ENCODE results near the gene RDH11. TPM values are rescaled to one million over a fixed set of nuclear protein-coding genes. Genes with fewer than 3 reads are reported as not detected.
"Not testable (repeated sequence)": the region's sequence is repeated elsewhere in the genome, so short reads cannot be mapped to it uniquely, and the experiment has no call there.

The RDH11 gene
- total RNA-seq, 1 donor from 2014 or later = 78.4 TPM

GRCh38 chr14:67721875-67722274, 26.3 kb upstream of the RDH11 start:
- H3K36me3 Mint-ChIP-seq (ENCODE audit: low read depth) = no peaks in the 10 kb centered on the region
- intact Hi-C loops (cut with micrococcal nuclease) = no loop called here
- no peak overlapping the region for H3K4me3 Mint-ChIP-seq (ENCODE audit: low read depth)
- H3K9me3 Mint-ChIP-seq = no peaks in the 10 kb centered on the region
- H3K27me3 Mint-ChIP-seq (ENCODE audit: low read depth) = peaks cover 27% of the 10 kb centered on the region
- DNase-seq (ENCODE audit: low spot score) = no peak
- no peak overlapping the region for H3K27ac Mint-ChIP-seq
- peaks cover 10% of the 10 kb centered on the region for H3K4me1 Mint-ChIP-seq (ENCODE audit: low read depth)

GRCh38 chr14:67719866-67720265, 24.3 kb upstream of the RDH11 start:
- Mint-ChIP-seq H3K27ac (no peak overlapping the region), H3K9me3 (no peaks in the 10 kb centered on the region), H3K4me3 (ENCODE audit: low read depth) (no peak overlapping the region), H3K36me3 (ENCODE audit: low read depth) (no peaks in the 10 kb centered on the region), H3K27me3 (ENCODE audit: low read depth) (peaks cover 24% of the 10 kb centered on the region), H3K4me1 (ENCODE audit: low read depth) (peaks cover 10% of the 10 kb centered on the region)
- intact Hi-C loops (cut with micrococcal nuclease) = no loop called here
- DNase-seq (ENCODE audit: low spot score) = no peak

GRCh38 chr14:67719385-67719784, 23.8 kb upstream of the RDH11 start:
- H3K4me1 Mint-ChIP-seq (ENCODE audit: low read depth) = peaks cover 10% of the 10 kb centered on the region
- H3K4me3 Mint-ChIP-seq (ENCODE audit: low read depth); H3K36me3 Mint-ChIP-seq (ENCODE audit: low read depth); DNase-seq (ENCODE audit: low spot score); intact Hi-C loops (cut with micrococcal nuclease); H3K27ac Mint-ChIP-seq; H3K9me3 Mint-ChIP-seq: not testable (repeated sequence)
- H3K27me3 Mint-ChIP-seq (ENCODE audit: low read depth) = peaks cover 26% of the 10 kb centered on the region

GRCh38 chr14:67718265-67718664, 22.7 kb upstream of the RDH11 start:
- Mint-ChIP-seq H3K27ac (no peak overlapping the region), H3K27me3 (ENCODE audit: low read depth) (peaks cover 20% of the 10 kb centered on the region), H3K36me3 (ENCODE audit: low read depth) (no peaks in the 10 kb centered on the region), H3K4me1 (ENCODE audit: low read depth) (peaks cover 10% of the 10 kb centered on the region), H3K9me3 (no peaks in the 10 kb centered on the region), H3K4me3 (ENCODE audit: low read depth) (no peak overlapping the region)
- DNase-seq (ENCODE audit: low spot score) = no peak
- intact Hi-C loops (cut with micrococcal nuclease) = no loop called here

GRCh38 chr14:67717048-67717447, 21.5 kb upstream of the RDH11 start:
- Mint-ChIP-seq H3K4me1 (ENCODE audit: low read depth) (peaks cover 8% of the 10 kb centered on the region), H3K9me3 (no peaks in the 10 kb centered on the region), H3K27me3 (ENCODE audit: low read depth) (peaks cover 11% of the 10 kb centered on the region), H3K27ac (no peak overlapping the region), H3K4me3 (ENCODE audit: low read depth) (no peak overlapping the region), H3K36me3 (ENCODE audit: low read depth) (no peaks in the 10 kb centered on the region)
- DNase-seq (ENCODE audit: low spot score) = no peak
- intact Hi-C loops (cut with micrococcal nuclease) = no loop called here

GRCh38 chr14:67710209-67710608, 14.6 kb upstream of the RDH11 start:
- H3K9me3 Mint-ChIP-seq = peaks cover 25% of the 10 kb centered on the region
- H3K36me3 Mint-ChIP-seq (ENCODE audit: low read depth) = peaks cover 2% of the 10 kb centered on the region
- no peak overlapping the region for H3K27ac Mint-ChIP-seq
- H3K4me3 Mint-ChIP-seq (ENCODE audit: low read depth) = no peak overlapping the region
- H3K27me3 Mint-ChIP-seq (ENCODE audit: low read depth) = peaks cover 14% of the 10 kb centered on the region
- intact Hi-C loops (cut with micrococcal nuclease) = no loop called here
- no peak for DNase-seq (ENCODE audit: low spot score)
- no peaks in the 10 kb centered on the region for H3K4me1 Mint-ChIP-seq (ENCODE audit: low read depth)

GRCh38 chr14:67709796-67710195, 14.2 kb upstream of the RDH11 start:
- H3K4me1 Mint-ChIP-seq (ENCODE audit: low read depth); intact Hi-C loops (cut with micrococcal nuclease): not testable (repeated sequence)
- H3K9me3 Mint-ChIP-seq = peaks cover 25% of the 10 kb centered on the region

GRCh38 chr14:67709346-67709745, 13.8 kb upstream of the RDH11 start:
- H3K4me1 Mint-ChIP-seq (ENCODE audit: low read depth); H3K27ac Mint-ChIP-seq; H3K4me3 Mint-ChIP-seq (ENCODE audit: low read depth); H3K36me3 Mint-ChIP-seq (ENCODE audit: low read depth); DNase-seq (ENCODE audit: low spot score); intact Hi-C loops (cut with micrococcal nuclease): not testable (repeated sequence)
- Mint-ChIP-seq H3K27me3 (ENCODE audit: low read depth) (peaks cover 10% of the 10 kb centered on the region), H3K9me3 (peaks cover 25% of the 10 kb centered on the region)

More at GRCh38 chr14:67709796-67710195, 14.2 kb upstream of the RDH11 start:
- not testable (repeated sequence) for H3K4me3 Mint-ChIP-seq (ENCODE audit: low read depth); DNase-seq (ENCODE audit: low spot score); H3K27ac Mint-ChIP-seq; H3K36me3 Mint-ChIP-seq (ENCODE audit: low read depth)
- peaks cover 14% of the 10 kb centered on the region for H3K27me3 Mint-ChIP-seq (ENCODE audit: low read depth)

GRCh38 chr14:67705211-67705610, 9.6 kb upstream of the RDH11 start:
- Mint-ChIP-seq H3K4me3 (ENCODE audit: low read depth) (no peak overlapping the region), H3K36me3 (ENCODE audit: low read depth) (no peaks in the 10 kb centered on the region), H3K27me3 (ENCODE audit: low read depth) (peaks cover 9% of the 10 kb centered on the region), H3K4me1 (ENCODE audit: low read depth) (peaks cover 2% of the 10 kb centered on the region), H3K27ac (no peak overlapping the region), H3K9me3 (peaks cover 15% of the 10 kb centered on the region)
- intact Hi-C loops (cut with micrococcal nuclease) = loop anchor here (2.0 kb wide), 1 partner anchor 38 kb away; no protein-coding TSS in a partner anchor
- no peak for DNase-seq (ENCODE audit: low spot score)

GRCh38 chr14:67704484-67705089, 9.0 kb upstream of the RDH11 start:
- no peaks in the 10 kb centered on the region for H3K36me3 Mint-ChIP-seq (ENCODE audit: low read depth)
- peak; percentile 18 for DNase-seq (ENCODE audit: low spot score)
- H3K9me3 Mint-ChIP-seq = peaks cover 8% of the 10 kb centered on the region
- H3K27me3 Mint-ChIP-seq (ENCODE audit: low read depth) = peaks cover 9% of the 10 kb centered on the region
- no peak overlapping the region for H3K27ac Mint-ChIP-seq
- H3K4me3 Mint-ChIP-seq (ENCODE audit: low read depth) = no peak overlapping the region
- intact Hi-C loops (cut with micrococcal nuclease) = loop anchor here (1.0 to 5.0 kb wide), 4 partner anchors 38 to 277 kb away; partner anchors contain the start of gene ARG2
- peaks cover 2% of the 10 kb centered on the region for H3K4me1 Mint-ChIP-seq (ENCODE audit: low read depth)

GRCh38 chr14:67703997-67704396, 8.4 kb upstream of the RDH11 start:
- intact Hi-C loops (cut with micrococcal nuclease) = loop anchor here (1.0 to 5.0 kb wide), 4 partner anchors 37 to 277 kb away; partner anchors contain the start of gene ARG2
- Mint-ChIP-seq H3K4me3 (ENCODE audit: low read depth) (no peak overlapping the region), H3K9me3 (peaks cover 6% of the 10 kb centered on the region), H3K27ac (no peak overlapping the region), H3K36me3 (ENCODE audit: low read depth) (no peaks in the 10 kb centered on the region), H3K4me1 (ENCODE audit: low read depth) (peaks cover 2% of the 10 kb centered on the region), H3K27me3 (ENCODE audit: low read depth) (peaks cover 9% of the 10 kb centered on the region)
- DNase-seq (ENCODE audit: low spot score) = no peak

GRCh38 chr14:67701492-67701891, 5.9 kb upstream of the RDH11 start, which contains the start of gene RDH12:
Gene RDH12 (plus strand): TSS chr14:67701886. CDS start chr14:67722643, 20,757 bp downstream.
- H3K9me3 Mint-ChIP-seq; DNase-seq (ENCODE audit: low spot score); H3K4me3 Mint-ChIP-seq (ENCODE audit: low read depth); H3K36me3 Mint-ChIP-seq (ENCODE audit: low read depth); H3K4me1 Mint-ChIP-seq (ENCODE audit: low read depth); H3K27ac Mint-ChIP-seq; H3K27me3 Mint-ChIP-seq (ENCODE audit: low read depth): not testable (repeated sequence)
- intact Hi-C loops (cut with micrococcal nuclease) = loop anchor here (5.0 kb wide), 1 partner anchor 274 kb away; no protein-coding TSS in a partner anchor

GRCh38 chr14:67698179-67698578, 2.6 kb upstream of the RDH11 start:
- DNase-seq (ENCODE audit: low spot score) = no peak
- H3K36me3 Mint-ChIP-seq (ENCODE audit: low read depth) = peaks cover 7% of the 10 kb centered on the region
- H3K27ac Mint-ChIP-seq = no peak overlapping the region
- intact Hi-C loops (cut with micrococcal nuclease) = loop anchor here (5.0 to 10.0 kb wide), 2 partner anchors 119 to 517 kb away; partner anchors contain the start of genes RAD51B and ZFYVE26
- H3K4me3 Mint-ChIP-seq (ENCODE audit: low read depth) = no peak overlapping the region
- no peaks in the 10 kb centered on the region for H3K9me3 Mint-ChIP-seq
- H3K4me1 Mint-ChIP-seq (ENCODE audit: low read depth) = peaks cover 21% of the 10 kb centered on the region
- H3K27me3 Mint-ChIP-seq (ENCODE audit: low read depth) = no peaks in the 10 kb centered on the region
